GM18508 (cell line): ENCODE data around the gene MAP4K1.
"Not testable (repeated sequence)": the region's sequence is repeated elsewhere in the genome, so short reads cannot be mapped to it uniquely, and the experiment has no call there.

ENCODE experiments used
- ATAC-seq: cut with Tn5 transposase; IDR thresholded peaks from one replicate; pipeline ENCODE4 v1.9.1; 2021; ENCODE audit warnings: moderate number of reproducible peaks; ENCODE audit not compliant: insufficient read depth, unreplicated experiment

Gene MAP4K1

GRCh38 chr19:38653028-38653571 is 35.3 kb upstream of the MAP4K1 start:
- ATAC-seq: no peak

GRCh38 chr19:38650911-38651584 is 33.3 kb upstream of the MAP4K1 start:
- no peak for ATAC-seq

GRCh38 chr19:38650172-38650775 is 32.5 kb upstream of the MAP4K1 start:
- ATAC-seq: no peak

GRCh38 chr19:38649305-38650171 is 31.8 kb upstream of the MAP4K1 start:
- ATAC-seq: no peak

- no peak for ATAC-seq
Observed at GRCh38 chr19:38648769-38649304, 31.1 kb upstream of the MAP4K1 start.

GRCh38 chr19:38647966-38648768 is 30.4 kb upstream of the MAP4K1 start:
- ATAC-seq: no peak

- peak; percentile 44 for ATAC-seq
Observed at GRCh38 chr19:38647368-38647965, 29.7 kb upstream of the MAP4K1 start, which contains the start of gene ACTN4. TSS of gene ACTN4 (plus strand) at chr19:38647649. CDS start at chr19:38647746, 97 bp downstream.

- no peak for ATAC-seq
Observed at GRCh38 chr19:38644719-38645118, 27.0 kb upstream of the MAP4K1 start.

- no peak for ATAC-seq
Observed at GRCh38 chr19:38642176-38642575, 24.4 kb upstream of the MAP4K1 start.

- ATAC-seq: no peak
Observed at GRCh38 chr19:38640368-38640767, 22.6 kb upstream of the MAP4K1 start.

- ATAC-seq: no peak
Observed at GRCh38 chr19:38639679-38640078, 21.9 kb upstream of the MAP4K1 start.

- ATAC-seq: no peak
Observed at GRCh38 chr19:38638461-38638860, 20.7 kb upstream of the MAP4K1 start.

GRCh38 chr19:38635483-38636399 is 18.0 kb upstream of the MAP4K1 start:
- no peak for ATAC-seq

GRCh38 chr19:38634757-38635482 is 17.2 kb upstream of the MAP4K1 start:
- ATAC-seq: no peak

- no peak for ATAC-seq
Observed at GRCh38 chr19:38632476-38633213, 14.9 kb upstream of the MAP4K1 start.

- not testable (repeated sequence) for ATAC-seq
Observed at GRCh38 chr19:38631811-38632475, 14.2 kb upstream of the MAP4K1 start.
